Heart left ventricle (tissue), 16 donors: ENCODE measurements around the gene PDE6D. TPM values are rescaled to one million over a fixed set of nuclear protein-coding genes. Genes with fewer than 3 reads are reported as not detected.

Experiments
- ATAC-seq, 4 donors: fragments of 200-7000 bp; cut with Tn5 transposase; one replicate each; pipeline ENCODE4 v1.9.1; 2020 to 2022; ENCODE audit warnings: moderate library complexity in 4 of 4, mild to moderate bottlenecking in 3 of 4, moderate number of reproducible peaks in 1 of 4
- DNase-seq, 5 donors: peaks; one replicate each; pipeline ENCODE4 v3.0.0-alpha.2; 2020
- H3K27ac ChIP-seq, 12 donors: fragments of 200-600 bp; sonication (generic) in 4 of 12; one replicate each; pipeline versions ENCODE4 v1.5.0 to v1.8.0; 2016 to 2022; ENCODE audit warnings: mild to moderate bottlenecking in 2 of 12
- H3K27me3 ChIP-seq, 9 donors: fragments of 200-600 bp; sonication (generic) in 2 of 9; one replicate each; pipeline versions ENCODE4 v1.5.1 to v1.8.0; 2016 to 2022; ENCODE audit warnings: mild to moderate bottlenecking in 3 of 9
- H3K36me3 ChIP-seq, 9 donors: fragments of 200-600 bp; sonication (generic) in 2 of 9; one replicate each; pipeline versions ENCODE4 v1.5.0 to v1.8.0; 2018 to 2022; ENCODE audit warnings: mild to moderate bottlenecking in 2 of 9
- H3K4me1 ChIP-seq, 12 donors: fragments of 200-600 bp; sonication (generic) in 4 of 12; one replicate each; pipeline versions ENCODE4 v1.5.0 to v1.8.0; 2016 to 2022; ENCODE audit warnings: mild to moderate bottlenecking in 3 of 12
- H3K4me3 ChIP-seq, 12 donors: fragments of 200-600 bp; sonication (generic) in 4 of 12; one replicate each; pipeline versions ENCODE4 v1.5.0 to v1.8.0; 2017 to 2022; ENCODE audit warnings: mild to moderate bottlenecking in 9 of 12, moderate library complexity in 4 of 12
- H3K9me3 ChIP-seq, 12 donors: fragments of 200-600 bp; sonication (generic) in 4 of 12; one replicate each; pipeline versions ENCODE4 v1.5.0 to v1.8.0; 2016 to 2022; ENCODE audit warnings: mild to moderate bottlenecking in 1 of 12
- POLR2A ChIP-seq, 2 donors: fragments of 450-650 bp; IDR thresholded peaks; one replicate each; pipeline ENCODE4 v1.6.1; 2017; ENCODE audit warnings: antibody characterized with exemption in 2 of 2, mild to moderate bottlenecking in 2 of 2, moderate library complexity in 2 of 2
- WGBS, 4 donors: extraction: QIAGEN DNeasy Blood & Tissue Kit in 2 of 4; methylation state at CpG; one replicate each; pipeline versions ENCODE4 v1.1.5 to v1.1.7; 2013 to 2018; 5-methylcytosine and 5-hydroxymethylcytosine counted together
- intact Hi-C, 10 donors: fragments of 100-400 bp; cut with DNase I; formaldehyde crosslinking; loops; one replicate each; pipeline versions ENCODE4 v1.11.1 to v1.14.2; 2022
- polyA plus RNA-seq, 2 donors: library from polyadenylated mRNA; stranded (reverse); fragments of 200-250 nt; gene quantifications; one replicate each; pipeline ENCODE4 v1.2.3, GENCODE V29; 2013
- total RNA-seq, 9 donors: library from RNA; depleted of rRNA in 2 of 9; stranded (reverse); fragments of >200 nt in 2 of 9; fragmentation: NEBNext Ultra II Directional in 3 of 9; extraction: Animal tissue kit (Norgen Biotek cat#: 25700) in 3 of 9; gene quantifications; one replicate each; pipeline versions ENCODE4 v1.1.0 to v1.2.4, GENCODE V29; 2016 to 2023
- TF ChIP-seq, protein P1 (sequence below), 12 donors: fragments of 200-600 bp; sonication (generic) in 4 of 12; IDR thresholded peaks; one replicate each; pipeline versions ENCODE4 v1.5.0 to v1.8.0; 2018 to 2022; ENCODE audit warnings: antibody characterized with exemption in 12 of 12, mild to moderate bottlenecking in 5 of 12
- donor health status: ischemic (EF 13 %, LVEDD 7.1; RV severe dilation, severe dysfunction).
- donor health status: healthy with polysubstance abuse.
- donor health status: DM: no; HTN: yes; CAD: no.
- donor health status: DM: no; HTN: no; CAD: no.
- donor health status: ischemic (EF 25% LVEDD 6.9; RV normal size, moderate dysfunction).
- donor health status: ischemic (EF 25% LVEDD 5.7; RV mildly dilated, moderate dysfunction).
- donor health status: healthy.
- donor health status: DM: yes; HTN: yes; CAD: no.
- donor health status: ischemic (EF 35%, LVEDD 5.7; RV mildly dilated, moderate dysfunction).
- donor health status: nonischemic (EF 11% LVEDD 7.7; RV severe dilation, severe dysfunction).
- donor health status: DM: yes; HTN: yes; CAD: no.
- donor health status: PGD.
- donor health status: ischemic (EF 29% LVEDD 5.4; RV normal size, mild dysfunction).
- donor health status: nonischemic (EF 23%, LVEDD 6.1; RV moderate dilation, normal function).

The PDE6D gene
- total and polyA plus RNA-seq, 11 donors = 12.3 to 30.1 (median 19.8) TPM

DNA sequence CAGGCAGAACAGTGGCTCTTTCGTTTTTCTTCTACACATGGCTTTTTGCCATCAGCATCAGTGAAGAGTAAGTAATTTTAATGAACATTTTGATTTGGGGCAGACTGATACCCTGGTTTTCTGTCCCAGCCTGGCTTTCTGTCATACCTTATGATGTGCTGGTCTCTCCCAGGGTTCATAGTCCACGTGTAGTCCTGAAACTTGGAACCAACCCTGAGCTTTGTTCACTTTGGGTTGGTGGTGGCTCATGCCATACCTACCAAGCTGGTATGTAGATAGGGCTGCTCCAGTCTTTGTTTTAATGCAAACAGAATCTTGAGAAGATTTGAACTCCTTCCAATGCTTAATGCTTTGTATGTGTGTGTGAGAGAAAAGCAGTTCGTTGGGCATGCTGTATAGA lies 10.0 kb upstream of the PDE6D start:
- intact Hi-C loops = no loop called here
- Histone ChIP-seq H3K9me3 (no peaks in the 10 kb centered on the region), H3K27me3 (no peaks in the 10 kb centered on the region), H3K4me3 (no peak overlapping the region), H3K4me1 (peaks cover 0 to 55% (median 14%) of the 10 kb centered on the region in 12 donors), H3K36me3 (peaks cover 0 to 77% (median 54%) of the 10 kb centered on the region in 9 donors), H3K27ac (no peak overlapping the region)
- TF ChIP-seq, protein P1, sequence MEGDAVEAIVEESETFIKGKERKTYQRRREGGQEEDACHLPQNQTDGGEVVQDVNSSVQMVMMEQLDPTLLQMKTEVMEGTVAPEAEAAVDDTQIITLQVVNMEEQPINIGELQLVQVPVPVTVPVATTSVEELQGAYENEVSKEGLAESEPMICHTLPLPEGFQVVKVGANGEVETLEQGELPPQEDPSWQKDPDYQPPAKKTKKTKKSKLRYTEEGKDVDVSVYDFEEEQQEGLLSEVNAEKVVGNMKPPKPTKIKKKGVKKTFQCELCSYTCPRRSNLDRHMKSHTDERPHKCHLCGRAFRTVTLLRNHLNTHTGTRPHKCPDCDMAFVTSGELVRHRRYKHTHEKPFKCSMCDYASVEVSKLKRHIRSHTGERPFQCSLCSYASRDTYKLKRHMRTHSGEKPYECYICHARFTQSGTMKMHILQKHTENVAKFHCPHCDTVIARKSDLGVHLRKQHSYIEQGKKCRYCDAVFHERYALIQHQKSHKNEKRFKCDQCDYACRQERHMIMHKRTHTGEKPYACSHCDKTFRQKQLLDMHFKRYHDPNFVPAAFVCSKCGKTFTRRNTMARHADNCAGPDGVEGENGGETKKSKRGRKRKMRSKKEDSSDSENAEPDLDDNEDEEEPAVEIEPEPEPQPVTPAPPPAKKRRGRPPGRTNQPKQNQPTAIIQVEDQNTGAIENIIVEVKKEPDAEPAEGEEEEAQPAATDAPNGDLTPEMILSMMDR (IDR thresholded peaks at IDR 0.05) = no peak
- TF ChIP-seq POLR2A (IDR thresholded peaks at IDR 0.05) = no peak
- ATAC-seq = no peak
- 75 to 88% (median 86%) methylated on average over 3 of the region's 3 CpGs for WGBS, 4 donors
- no peak for DNase-seq

DNA sequence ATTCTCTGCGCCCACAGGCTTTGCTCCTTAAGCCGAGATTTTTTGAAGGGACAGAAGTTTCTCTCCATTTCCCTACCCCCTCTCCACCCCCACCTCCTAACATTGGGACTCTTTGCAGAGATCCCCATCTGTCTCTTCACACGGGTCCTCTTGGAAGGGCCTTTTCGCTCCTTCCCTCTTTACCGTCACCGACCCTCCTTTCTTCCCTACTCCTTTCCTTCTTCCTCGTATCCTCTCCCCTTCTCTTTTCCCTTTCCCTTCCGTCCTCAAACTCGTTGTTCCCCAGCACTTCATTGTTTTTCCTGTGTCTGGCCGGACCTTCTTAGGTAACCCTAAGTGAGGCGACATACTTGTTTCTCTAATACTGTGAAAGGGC lies 5.8 kb upstream of the PDE6D start:
- H3K36me3 ChIP-seq = peaks cover 0 to 35% (median 16%) of the 10 kb centered on the region in 9 donors
- no peak for TF ChIP-seq POLR2A (IDR thresholded peaks at IDR 0.05)
- TF ChIP-seq, protein P1 (IDR thresholded peaks at IDR 0.05) = no peak
- peak overlapping the region in 6 of 12 donors; percentile 65 to 81 (median 78) for H3K27ac ChIP-seq
- H3K4me3 ChIP-seq = peak overlapping the region; percentile 74 to 99 (median 96)
- WGBS, 4 donors = 10 to 16% (median 15%) methylated on average over 11 of the region's 11 CpGs
- no peaks in the 10 kb centered on the region for H3K9me3 ChIP-seq
- DNase-seq = no peak
- intact Hi-C loops = loop anchor here in 1 of 10 donors (10.0 kb wide), 1 partner anchor 182 kb away; no protein-coding TSS in a partner anchor
- H3K27me3 ChIP-seq = no peaks in the 10 kb centered on the region
- no peak for ATAC-seq
- H3K4me1 ChIP-seq = peaks cover 0 to 80% (median 39%) of the 10 kb centered on the region in 12 donors

DNA sequence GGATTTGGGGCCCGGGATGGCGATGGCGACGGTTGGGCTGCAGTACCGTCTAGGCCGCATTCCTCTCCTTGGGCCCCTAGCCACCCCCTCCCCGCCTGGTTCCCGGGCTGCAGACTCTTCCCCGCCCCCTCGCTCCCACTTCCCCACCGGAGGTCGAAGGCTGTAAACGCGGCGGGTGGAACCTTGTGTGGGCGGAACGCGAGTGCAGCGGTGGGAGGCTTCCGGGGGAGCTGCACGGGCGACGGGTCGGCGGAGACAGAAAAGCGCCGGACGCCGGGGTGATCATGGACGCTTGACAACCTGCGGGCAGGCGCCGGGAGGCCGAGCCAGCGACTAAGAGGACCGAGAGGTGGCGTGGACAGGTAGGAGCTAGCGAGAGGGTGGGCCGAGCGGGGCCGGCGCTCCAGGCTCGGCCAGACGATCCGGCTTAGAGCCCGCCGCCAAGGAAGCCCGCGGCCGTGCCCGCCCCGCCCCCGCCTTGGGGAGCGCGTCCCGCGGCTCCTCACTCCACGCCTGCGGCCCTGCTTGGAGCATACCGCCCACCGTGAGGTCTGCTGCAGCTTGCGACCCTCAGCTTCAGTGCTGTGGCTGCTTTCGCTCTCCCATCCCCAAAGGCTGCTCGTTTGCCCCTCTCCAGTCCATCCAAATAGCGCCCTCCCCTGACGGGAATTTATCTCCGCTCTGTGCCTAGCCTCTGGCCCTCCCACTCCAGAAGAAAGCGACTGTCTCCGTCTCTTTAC lies 5.3 kb upstream of the PDE6D start, which contains the start of gene COPS7B:
COPS7B (plus strand) TSS at position 269 of the 740 bp plus-strand sequence. CDS start 2,126 bp downstream, outside the sequence.
- H3K27ac ChIP-seq = peak within 1 kb of the TSS in 11 of 12 donors; percentile 36 to 82 (median 77)
- no peaks in the 10 kb centered on the region for H3K27me3 ChIP-seq
- 0 to 1% (median 1%) methylated on average over 31 to 69 of the region's 69 CpGs for WGBS, 4 donors
- peaks cover 0 to 80% (median 39%) of the 10 kb centered on the region in 12 donors for H3K4me1 ChIP-seq
- TF ChIP-seq POLR2A (IDR thresholded peaks at IDR 0.05) = peak in 1 of 2 donors; percentile 49
- TF ChIP-seq, protein P1 (IDR thresholded peaks at IDR 0.05) = peak in 8 of 12 donors; percentile 11 to 45 (median 26)
- H3K9me3 ChIP-seq = no peaks in the 10 kb centered on the region
- peak; percentile 82 to 89 (median 83) for DNase-seq
- intact Hi-C loops = loop anchor here in 1 of 10 donors (10.0 kb wide), 1 partner anchor 182 kb away; no protein-coding TSS in a partner anchor
- ATAC-seq = peak in 3 of 4 donors; percentile 50 to 70 (median 60)
- peak within 1 kb of the TSS; percentile 74 to 99 (median 96) for H3K4me3 ChIP-seq
- H3K36me3 ChIP-seq = peaks cover 0 to 30% (median 13%) of the 10 kb centered on the region in 9 donors

DNA sequence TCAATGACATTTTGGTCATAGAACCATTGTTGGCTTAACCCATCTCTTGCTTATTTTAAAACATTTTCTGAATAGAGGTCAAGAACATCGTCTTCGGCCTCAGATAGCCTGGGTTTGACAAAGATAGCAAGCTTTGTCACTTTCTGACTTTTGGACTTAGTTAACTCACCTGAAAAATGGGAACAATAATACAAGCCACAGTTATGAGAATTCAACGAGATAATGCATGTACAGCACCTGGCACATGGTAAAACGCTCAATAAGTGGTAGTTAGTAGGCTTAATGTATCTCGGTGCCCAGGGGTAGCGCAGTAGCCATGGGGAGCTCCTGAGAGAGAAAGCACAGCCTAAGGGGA lies 4.7 kb upstream of the PDE6D start:
- TF ChIP-seq, protein P1 (IDR thresholded peaks at IDR 0.05) = no peak
- TF ChIP-seq POLR2A (IDR thresholded peaks at IDR 0.05) = no peak
- no peak for ATAC-seq
- intact Hi-C loops = loop anchor here in 1 of 10 donors (10.0 kb wide), 1 partner anchor 181 kb away; no protein-coding TSS in a partner anchor

More for the DNA sequence above, 4.7 kb upstream of the PDE6D start:
- H3K27ac ChIP-seq = peak overlapping the region in 11 of 12 donors; percentile 36 to 82 (median 77)
- peak overlapping the region; percentile 74 to 99 (median 96) for H3K4me3 ChIP-seq
- peaks cover 0 to 80% (median 39%) of the 10 kb centered on the region in 12 donors for H3K4me1 ChIP-seq
- WGBS, 4 donors = 40 to 47% (median 43%) methylated on average over 6 of the region's 6 CpGs
- no peaks in the 10 kb centered on the region for H3K27me3 ChIP-seq
- H3K9me3 ChIP-seq = no peaks in the 10 kb centered on the region
- peaks cover 0 to 24% (median 13%) of the 10 kb centered on the region in 9 donors for H3K36me3 ChIP-seq
- DNase-seq = no peak
